HG02943 (cell line): ENCODE measurements around the gene WDR91.

ENCODE experiments used
- ATAC-seq: cut with Tn5 transposase; IDR thresholded peaks from one replicate; pipeline ENCODE4 v1.9.1; 2021; ENCODE audit warnings: mild to moderate bottlenecking, low read depth, moderate library complexity; ENCODE audit not compliant: unreplicated experiment

The WDR91 gene

DNA sequence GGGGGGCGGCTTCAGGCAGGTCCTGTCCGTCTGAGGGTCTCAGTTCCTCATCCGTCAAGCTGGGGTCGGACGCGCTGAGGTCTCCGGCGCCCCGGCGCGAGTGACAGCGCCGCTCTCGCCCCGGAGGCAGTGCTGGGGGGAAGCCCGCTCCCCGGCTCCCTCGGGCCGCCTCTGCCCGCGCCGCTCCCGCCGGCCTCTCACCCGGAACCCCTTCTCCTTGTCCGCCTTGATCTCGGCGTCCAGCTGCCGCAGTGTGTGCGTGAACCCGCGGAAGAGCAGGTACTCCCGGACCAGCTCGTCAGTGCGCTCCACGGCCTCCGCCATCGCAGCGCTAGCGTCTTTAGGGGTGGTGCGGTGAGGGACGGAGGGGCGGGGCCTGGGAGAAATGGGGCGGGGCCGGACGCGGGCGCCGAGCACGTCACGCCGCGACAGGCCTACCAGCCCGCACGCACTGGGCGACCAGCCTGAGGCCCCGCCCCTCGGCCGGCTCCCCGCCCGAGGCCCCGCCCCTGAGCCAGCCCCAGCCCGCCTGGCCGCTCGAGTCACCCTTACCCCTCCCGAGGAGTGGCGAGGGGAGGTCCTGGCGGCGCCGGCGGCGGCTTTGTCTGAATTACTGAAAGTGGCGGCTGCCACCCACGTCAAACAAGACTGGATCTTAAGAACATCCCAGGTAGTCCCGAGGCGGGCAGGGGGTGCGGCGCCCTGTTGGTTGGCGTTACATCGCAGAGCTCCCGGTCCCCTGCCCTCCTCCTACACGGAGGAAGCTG, at the start of gene WDR91:
Gene WDR91 (minus strand): TSS at position 348 of the 767 bp plus-strand sequence. CDS start 24 bp downstream, at position 324.
- peak; percentile 74 for ATAC-seq

DNA sequence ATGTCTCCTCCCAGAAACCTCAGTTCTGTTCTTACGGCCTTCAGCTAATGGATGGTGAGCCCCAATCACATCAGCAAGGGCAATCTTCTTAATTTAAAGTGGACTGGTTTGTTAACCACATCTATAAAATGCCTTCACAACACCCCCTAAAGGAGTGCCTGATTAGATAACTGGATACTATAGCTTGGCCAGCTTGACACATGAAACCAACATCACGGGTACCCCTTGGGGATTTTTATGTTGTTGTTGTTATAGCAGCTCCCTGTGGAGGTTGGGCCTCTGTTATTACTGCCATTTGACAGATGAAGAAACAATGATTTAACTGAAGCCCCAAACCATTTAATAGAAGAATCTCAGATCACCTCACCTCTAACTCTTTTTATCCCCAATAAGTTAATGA, 49.1 kb upstream of the WDR91 start:
- no peak for ATAC-seq

DNA sequence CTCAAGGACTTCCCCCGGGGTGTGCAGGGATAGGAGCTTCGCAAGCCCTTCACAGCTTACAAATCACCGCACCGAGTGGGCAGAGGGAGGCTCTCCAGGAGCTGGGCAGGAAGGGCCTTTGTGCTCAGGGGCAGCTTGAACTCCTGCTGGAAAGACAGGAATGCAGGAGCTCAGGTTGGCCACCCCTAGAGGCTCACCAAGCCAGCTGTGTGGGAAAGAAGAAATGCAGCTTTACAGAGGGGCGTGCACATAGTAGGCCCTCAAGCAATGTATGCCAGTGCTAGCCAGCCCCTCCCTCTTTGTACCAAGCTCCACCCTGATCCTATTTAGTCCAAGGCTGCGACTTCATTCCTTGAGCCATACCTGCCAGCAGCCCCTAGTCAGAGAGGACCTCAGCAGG, 48.4 kb upstream of the WDR91 start:
- ATAC-seq, result no peak

DNA sequence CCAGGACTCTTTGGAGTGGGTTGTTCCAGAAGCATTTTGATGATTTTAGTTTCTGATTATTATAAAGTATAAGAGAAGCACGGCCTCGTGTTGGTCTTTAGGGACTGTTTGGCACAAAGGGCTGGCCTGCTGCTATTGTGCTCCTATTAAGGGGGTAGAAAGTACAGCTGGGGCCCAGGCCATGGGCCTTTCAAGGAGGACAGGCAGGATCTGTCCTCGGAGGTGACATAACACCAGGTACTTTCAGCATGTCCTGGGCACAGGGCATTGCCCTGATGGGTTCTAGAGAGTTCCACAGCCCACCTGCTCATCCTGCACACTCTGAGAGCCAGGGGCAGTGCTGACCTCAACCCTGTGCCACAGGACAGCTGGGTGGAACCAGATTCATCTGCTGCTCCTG, 47.3 kb upstream of the WDR91 start:
- ATAC-seq, result no peak

DNA sequence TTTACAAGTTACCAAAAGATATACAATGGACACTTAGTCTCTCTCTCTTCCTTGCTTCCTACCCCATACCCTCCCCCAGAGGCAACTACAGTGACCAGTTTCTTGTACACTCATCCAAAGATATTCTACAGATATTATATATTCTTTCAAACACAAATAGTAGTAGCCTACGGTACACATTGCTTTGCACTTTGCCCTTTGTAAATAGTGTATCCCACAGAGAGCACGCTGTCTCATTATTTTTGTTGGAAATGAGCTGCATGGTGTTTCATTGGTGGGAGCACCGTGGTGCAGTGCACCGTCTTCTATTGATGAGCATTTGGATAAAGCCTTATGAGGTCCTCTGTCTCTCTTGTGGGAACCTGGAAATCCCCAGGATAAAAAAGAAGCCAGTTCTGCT, 46.5 kb upstream of the WDR91 start:
- no peak for ATAC-seq

DNA sequence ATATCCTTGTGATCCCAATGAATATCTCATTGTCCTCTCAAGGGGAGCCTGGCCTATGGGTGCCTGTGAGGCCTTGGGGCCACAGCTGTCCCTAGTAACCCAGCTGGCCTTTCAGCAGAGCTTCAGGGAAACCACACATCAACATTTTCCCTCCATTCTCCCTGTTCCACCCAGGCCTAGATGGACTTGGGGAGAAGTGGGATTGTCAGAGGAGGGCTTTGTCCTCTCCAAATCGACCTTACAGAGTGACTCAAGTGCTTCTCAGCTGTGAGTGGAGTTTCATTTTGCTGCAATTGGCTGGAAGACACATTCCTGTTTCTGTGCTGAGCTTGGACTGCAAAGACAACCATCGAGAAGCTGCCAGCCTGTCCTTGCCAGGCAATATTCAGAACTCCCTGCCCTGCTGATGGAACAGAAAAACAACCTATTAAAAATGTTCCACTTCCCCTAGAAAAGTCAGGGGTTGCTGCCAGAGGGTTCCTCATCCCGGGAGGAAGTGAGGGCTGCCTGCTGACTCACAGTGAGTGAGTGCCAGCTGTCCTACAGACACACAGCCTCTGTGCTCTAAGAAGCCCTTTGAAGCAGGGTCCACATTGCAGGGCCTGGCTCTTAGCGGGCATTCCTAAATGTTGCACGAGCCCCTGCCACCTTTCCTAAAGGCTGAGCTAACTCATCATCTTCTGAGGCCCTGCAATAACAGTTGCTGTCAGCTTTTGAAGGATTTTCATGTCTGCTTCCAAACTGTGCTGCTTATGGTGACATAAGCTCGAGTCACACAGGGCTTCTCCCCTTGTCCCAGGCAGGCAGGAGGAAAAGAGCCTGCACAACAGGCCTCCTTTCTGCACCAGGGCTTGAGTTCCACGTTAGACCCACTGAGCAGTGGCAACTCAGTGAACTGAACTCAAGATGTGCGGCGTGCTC, 42.8 kb upstream of the WDR91 start:
- ATAC-seq, result no peak

DNA sequence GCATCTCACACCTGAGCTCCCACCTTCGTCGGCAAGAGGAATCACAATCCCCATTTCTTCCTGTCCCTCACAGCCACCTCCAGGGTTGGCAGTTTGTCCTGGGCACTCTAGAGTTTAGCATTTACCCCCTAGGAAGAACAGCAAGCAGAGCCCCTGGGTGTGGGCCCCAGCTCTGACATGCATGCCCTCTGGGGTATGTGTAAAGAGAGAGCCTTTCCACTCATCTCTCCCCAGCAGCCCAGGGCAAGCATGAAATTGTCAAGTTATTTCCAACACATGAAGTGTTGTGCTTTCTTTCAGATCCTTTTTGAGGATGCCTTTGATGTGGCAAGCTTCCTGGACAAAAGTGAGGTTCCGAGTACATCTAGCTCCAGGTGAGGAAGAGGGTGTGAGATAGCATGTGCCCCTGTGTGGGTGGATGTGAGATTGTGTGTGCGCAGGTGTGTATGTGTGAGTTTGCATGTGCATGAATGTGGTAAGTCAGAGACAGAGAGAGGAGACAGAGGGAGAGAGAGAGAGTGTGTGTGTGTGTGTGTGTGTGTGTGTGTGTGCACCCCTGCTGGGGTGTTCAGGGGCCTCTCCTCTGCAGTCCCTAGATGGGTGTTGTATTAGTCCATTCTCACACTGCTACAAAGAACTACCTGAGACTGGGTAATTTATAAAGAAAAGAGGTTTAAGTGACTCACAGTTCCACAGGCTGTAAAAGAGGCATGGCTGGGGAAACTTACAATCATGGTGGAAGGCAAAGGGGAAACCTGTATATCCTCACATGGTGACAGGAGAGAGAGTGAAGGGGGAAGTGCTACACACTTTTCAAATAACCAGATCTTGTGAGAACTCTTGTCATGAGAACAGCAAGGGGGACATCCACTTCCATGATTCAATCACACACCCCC, 40.4 kb upstream of the WDR91 start:
- ATAC-seq, result no peak

DNA sequence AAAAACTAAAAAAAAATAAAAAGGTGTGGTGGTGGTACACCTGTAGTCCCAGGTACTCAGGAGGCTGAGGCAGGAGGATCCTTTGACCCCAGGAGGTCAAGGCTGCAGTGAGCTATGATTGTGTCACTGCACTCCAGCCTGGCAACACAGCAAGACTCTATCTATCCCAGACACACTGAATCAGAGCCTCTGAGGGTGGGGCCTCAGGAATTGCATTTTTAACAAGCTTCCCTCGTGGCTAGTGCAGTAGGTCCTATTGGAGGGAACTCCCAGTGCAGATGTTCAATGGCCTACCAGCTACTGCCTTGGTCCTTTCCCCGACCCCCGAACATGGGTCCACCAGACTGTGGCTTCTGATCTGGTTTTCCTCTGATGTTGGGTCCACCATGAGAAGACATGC, 37.2 kb upstream of the WDR91 start:
- no peak for ATAC-seq

DNA sequence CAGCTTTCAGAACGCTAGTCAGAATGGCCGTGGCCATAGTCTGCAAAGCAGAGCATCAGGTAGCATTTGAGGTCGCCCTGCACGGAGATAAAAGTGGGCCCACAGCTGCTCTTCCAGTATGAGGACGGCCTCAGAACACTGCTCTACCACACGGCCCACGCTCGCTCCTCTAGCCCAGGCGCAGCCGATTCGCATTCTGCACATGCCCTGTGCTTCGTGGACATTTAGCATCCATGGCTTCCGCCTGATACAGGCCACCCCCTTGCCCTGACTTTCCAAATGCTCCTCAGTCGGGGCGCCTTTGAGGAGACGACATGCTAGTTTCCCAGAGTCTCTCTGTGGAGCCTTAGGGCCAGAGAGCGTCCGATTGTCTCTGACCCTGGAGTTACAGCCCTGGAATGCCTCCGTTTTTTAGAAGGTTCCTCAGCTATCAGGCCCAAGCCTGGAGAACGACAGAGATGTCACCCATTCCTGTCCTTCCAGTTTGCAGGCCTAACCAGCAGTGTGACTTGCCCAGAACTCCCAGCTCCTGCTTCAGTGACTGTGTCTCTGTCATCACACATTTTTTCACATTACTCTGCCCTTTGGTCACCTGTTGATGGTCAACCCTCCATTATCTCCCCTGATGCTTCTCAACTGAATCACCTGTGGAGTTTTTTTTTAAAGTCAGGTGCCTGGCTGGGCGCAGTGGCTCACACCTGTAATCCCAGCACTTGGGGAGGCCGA, 36.6 kb upstream of the WDR91 start:
- ATAC-seq, result no peak

DNA sequence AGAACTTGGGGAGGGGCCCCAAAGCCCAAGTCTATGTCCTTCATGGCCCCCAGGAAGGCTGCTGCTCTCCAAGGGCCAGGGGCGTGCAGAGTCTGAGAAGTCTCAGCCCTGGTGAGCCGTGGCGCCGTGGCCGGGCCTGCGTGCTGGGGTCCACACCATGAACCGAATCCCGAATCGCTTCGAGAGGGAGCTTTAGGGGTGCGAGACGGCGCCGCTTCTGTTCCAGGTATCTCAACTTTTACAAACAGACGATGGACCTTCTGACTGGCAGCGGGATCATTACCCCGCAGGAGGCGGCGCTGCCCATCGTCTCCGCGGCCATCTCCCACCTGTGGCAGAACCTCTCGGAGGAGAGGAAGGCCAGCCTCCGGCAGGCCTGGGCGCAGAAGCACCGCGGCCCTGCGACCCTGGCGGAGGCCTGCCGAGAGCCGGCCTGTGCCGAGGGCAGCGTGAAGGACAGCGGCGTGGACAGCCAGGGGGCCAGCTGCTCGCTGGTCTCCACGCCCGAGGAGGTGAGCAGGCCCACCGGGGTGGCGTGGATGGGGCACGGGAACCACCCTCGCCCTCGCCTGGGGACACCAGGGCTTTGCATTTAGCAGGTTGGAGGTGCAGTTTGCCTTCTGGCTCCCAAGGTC, 35.0 kb upstream of the WDR91 start:
- ATAC-seq, result no peak

DNA sequence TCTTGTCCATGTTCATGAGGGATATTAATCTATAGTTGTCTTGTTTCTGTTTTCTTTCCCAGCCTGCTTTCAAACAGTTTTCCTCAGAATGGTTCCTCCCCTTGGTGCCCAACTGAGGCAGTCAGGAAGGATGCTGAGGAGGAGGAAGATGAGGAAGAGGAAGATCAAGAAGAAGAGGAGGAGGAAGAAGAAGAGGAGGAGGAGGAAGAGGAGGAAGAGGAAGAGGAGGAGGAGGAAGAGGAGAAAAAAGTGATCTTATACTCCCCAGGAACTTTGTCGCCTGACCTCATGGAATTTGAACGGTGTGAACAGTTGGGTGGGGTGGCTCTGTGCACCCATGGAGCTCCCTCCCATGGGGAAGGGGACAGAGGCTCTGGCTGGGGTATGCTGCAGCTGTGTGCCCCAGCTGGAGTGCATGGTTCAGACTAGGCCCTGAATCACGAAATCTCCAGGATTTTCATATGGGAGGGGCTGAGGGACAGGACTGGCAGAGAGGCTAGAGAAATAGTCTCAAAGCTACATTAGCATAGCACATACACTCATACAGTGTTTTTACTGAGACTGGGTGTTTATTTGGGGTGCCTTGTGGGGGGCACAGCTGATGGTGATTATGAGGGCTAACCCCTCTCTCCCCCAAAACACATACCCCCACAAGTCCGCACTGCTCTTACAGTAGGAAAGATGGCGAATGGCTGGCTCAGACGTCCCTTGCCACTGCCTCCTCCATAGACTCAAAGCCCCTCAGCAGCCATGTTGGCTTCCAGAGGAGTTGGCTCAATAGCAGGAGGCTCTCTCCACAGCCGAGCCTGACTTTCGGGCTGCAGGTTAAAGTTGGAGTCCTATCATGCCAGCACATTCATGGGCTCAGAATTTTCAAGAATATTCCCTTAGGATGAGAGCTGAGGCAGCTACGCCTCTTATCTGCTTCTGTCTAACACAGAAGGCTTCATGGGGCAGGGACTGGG, 34.2 kb upstream of the WDR91 start:
- no peak for ATAC-seq

DNA sequence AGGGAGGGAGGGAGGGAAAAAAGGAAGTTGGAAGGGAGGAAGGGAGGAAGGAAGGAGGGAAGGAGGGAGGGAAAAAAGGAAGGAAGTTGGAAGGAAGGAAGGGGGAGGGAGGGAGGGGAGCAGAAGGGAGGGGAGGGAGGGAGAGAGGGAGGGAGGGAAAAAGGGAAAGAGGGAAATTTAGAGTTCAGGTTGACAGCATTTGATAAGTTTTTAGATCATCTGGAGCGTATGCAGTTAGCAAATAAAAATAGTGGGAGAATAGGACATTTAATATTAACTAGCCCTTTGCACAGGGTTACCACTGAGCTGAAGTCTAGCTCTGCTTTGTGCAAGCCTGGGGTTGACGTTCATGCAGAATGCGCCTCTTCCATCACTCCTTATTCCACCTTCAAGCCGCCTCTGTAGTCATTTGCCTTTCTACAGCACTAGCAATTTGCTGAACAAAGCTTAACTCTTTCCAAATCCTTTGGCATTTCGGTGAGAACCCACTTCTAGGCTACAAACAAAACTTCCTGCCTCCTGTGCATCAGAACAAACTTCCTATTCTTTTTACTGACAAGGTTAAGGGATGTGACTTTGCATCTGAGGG, 30.9 kb upstream of the WDR91 start:
- no peak for ATAC-seq

DNA sequence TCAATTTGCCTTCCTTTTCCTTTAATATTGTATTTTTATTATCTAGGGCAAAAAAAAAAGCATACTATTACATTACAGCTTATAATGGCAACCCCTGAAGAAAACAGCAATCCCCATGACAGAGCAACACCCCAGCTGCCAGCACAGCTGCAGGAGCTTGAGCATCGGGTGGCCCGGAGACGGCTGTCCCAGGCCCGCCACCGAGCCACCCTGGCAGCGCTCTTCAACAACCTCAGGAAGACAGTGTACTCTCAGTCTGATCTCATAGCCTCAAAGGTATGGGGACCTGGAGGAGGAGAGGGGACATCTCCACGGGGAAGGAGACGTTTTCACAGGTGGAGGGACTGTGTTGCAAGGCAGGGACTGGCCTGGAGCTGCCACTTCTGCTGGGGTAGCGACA, 29.1 kb upstream of the WDR91 start:
- no peak for ATAC-seq

DNA sequence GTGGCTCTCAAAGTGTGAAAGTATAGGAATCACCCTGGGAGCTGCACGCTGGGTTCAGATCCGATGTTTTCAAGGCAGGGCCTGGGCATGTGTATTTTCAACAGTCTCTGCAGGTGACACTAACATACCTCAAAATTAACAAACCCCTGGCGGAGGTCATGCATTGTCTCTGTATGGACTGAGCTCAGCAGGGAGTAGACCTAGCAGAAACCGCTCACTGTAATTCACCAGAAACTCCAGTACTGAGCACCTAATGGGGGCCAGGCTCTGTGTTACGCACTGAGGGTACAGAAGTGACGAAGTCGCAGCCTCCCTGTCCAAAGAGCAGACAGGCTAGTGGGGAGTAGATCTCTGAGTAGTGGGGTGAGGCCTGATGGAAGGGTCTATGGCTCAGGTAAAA, 27.9 kb upstream of the WDR91 start:
- no peak for ATAC-seq

DNA sequence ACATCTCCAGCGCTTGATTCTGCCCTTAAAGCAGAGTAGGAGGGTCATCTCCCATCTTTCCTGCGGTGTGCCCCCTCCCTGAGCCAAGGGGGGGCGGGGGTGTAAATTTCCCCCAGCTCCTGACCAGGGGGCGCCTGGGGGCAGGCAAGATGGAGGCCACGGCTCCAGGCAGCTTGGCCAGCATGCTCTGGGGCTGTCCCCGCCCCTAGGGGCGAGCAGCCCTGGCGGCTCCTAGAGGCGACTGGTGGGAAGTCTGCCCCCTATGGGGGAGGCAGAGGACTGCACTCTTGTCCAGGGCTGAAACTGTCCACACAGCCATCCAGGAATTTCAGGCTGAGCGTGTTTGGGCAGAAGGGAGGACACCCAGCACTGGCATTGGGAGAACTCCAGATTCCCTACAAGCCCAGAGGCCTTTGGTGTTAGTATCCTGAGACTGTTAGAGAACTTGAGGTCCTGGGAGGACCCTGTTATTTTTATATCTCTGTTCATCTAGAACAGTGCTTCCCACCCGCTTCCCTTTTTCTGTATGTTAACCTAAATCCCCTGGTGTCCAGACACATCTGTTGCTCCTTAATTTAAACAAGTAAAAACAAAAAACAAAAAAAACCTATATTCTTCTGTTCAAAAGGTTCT, 26.9 kb upstream of the WDR91 start:
- no peak for ATAC-seq

DNA sequence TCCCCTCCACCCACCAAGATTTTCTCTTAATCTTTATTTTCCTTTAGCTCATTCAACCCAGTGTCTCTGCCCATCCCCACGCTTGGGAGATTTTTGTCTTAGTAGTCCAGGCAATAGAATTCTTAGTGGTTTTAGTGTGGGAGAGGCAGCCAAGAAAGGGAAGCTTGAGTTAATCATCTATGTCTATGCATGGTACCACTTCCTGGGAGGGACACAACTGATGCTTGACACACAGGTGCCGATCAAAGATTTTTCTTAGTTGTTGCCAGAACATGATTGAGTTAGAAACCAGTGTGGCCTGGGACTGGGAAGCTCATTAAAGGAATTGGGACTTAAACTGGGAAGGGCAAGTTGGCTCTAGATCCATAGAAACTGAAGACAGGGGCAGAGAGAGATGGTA, 25.4 kb upstream of the WDR91 start:
- peak; percentile 75 for ATAC-seq

DNA sequence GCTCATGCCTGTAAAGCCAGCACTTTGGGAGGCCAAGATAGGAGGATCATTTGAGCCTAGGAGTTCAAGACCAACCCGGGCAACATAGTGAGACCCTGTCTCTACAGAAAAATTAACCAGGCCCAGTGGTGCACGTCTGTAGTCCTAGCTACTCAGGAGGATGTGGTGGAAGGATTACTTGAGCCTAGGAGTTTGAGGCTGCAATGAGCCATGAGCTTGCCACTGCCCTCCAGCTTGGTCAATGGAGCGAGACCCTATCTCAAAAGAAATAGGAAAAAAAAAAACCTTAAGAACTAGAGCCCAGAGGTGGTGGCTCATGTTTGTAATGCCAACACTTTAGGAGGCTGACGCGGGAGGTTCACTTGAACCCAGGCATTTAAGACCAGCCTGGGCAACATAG, 24.5 kb upstream of the WDR91 start:
- ATAC-seq, result no peak

DNA sequence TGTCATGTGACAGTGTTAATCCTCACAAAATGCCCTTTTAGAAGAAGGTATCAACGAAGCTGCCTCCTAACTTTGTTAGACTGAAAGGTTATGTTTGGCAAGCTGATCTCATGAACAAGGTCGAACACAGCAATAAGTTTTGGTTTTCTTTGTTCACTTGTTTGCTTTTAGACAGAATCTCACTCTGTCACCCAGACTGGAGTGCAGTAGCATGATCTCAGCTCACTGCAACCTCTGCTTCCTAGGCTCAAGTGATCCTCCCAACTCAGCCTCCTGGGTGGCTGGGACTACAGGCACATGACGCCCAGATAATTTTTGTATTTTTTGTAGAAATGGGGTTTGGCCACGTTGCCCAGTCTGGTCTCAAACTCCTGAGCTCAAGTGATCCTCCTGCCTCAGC, 23.4 kb upstream of the WDR91 start:
- ATAC-seq, result no peak
